ENCODE data around the gene KRT33A.
"Not testable (repeated sequence)": the region's sequence is repeated elsewhere in the genome, so short reads cannot be mapped to it uniquely, and the experiment has no call there.

Gene KRT33A

DNA sequence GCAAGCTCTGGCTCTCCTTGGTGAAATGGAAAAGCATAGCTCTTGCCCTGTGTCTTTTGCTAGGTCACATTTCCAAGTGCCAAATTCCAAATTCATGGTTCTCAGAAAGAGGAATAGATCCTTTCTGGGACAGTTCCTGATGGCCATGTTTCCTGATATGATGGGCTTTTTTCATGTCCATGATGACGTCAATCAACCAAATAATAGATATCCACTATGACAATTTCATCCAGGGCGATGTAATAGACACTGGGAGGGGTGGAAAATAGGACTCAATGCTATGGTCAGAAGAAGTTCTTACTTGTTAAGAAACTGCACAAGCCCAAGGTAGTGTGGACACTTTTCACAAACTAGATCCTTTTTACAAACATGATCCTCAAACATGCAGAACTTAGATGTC is 549 bp upstream of the KRT33A start:
- H3K36me3 ChIP-seq (ENCODE audit: insufficient read depth, low read length), result no peaks in the 10 kb centered on the region
- DNase-seq (no peak), ATAC-seq (ENCODE audit: insufficient read depth, low read depth) (no peak)
- H3K9ac ChIP-seq (ENCODE audit: low read depth, low read length), result no peak overlapping the region
- no peak overlapping the region for H2AFZ ChIP-seq (ENCODE audit: low read depth, low read length)
- no peaks in the 10 kb centered on the region for H3K79me2 ChIP-seq (ENCODE audit: insufficient read depth, low read length)
- H3K4me2 ChIP-seq (ENCODE audit: insufficient read depth, low read length), result no peak overlapping the region
- H3K4me1 ChIP-seq (ENCODE audit: insufficient read depth, low read length), result no peaks in the 10 kb centered on the region
- H3K27me3 ChIP-seq (ENCODE audit: insufficient read depth, low read length, poor library complexity), result no peaks in the 10 kb centered on the region
- no peak for TF ChIP-seq EZH2 (IDR thresholded peaks at IDR 0.05; ENCODE audit: borderline replicate concordance, low read depth, low read length, severe bottlenecking)
- no peak for TF ChIP-seq CTCF (IDR thresholded peaks at IDR 0.05; ENCODE audit: borderline replicate concordance, extremely low read depth, low read length, poor library complexity, severe bottlenecking)
- H4K20me1 ChIP-seq (ENCODE audit: insufficient read depth, low read length), result no peaks in the 10 kb centered on the region
- no peak overlapping the region for H3K4me3 ChIP-seq (ENCODE audit: low read depth in 1 of 2, low read length in 2 of 2)
- no peak overlapping the region for H3K27ac ChIP-seq (ENCODE audit: low read length)
- H3K9me3 ChIP-seq (ENCODE audit: insufficient read depth, low read length, severe bottlenecking), result no peaks in the 10 kb centered on the region

- Histone ChIP-seq H3K4me3 (ENCODE audit: low read depth in 1 of 2, low read length in 2 of 2) (no peak overlapping the region), H3K9ac (ENCODE audit: low read depth, low read length) (no peak overlapping the region), H3K27ac (ENCODE audit: low read length) (no peak overlapping the region), H2AFZ (ENCODE audit: low read depth, low read length) (no peak overlapping the region), H3K4me2 (ENCODE audit: insufficient read depth, low read length) (no peak overlapping the region), H4K20me1 (ENCODE audit: insufficient read depth, low read length) (no peaks in the 10 kb centered on the region), H3K4me1 (ENCODE audit: insufficient read depth, low read length) (no peaks in the 10 kb centered on the region), H3K9me3 (ENCODE audit: insufficient read depth, low read length, severe bottlenecking) (no peaks in the 10 kb centered on the region), H3K36me3 (ENCODE audit: insufficient read depth, low read length) (no peaks in the 10 kb centered on the region), H3K79me2 (ENCODE audit: insufficient read depth, low read length) (no peaks in the 10 kb centered on the region), H3K27me3 (ENCODE audit: insufficient read depth, low read length, poor library complexity) (no peaks in the 10 kb centered on the region)
- no peak for TF ChIP-seq CTCF (IDR thresholded peaks at IDR 0.05; ENCODE audit: borderline replicate concordance, extremely low read depth, low read length, poor library complexity, severe bottlenecking)
- no peak for TF ChIP-seq EZH2 (IDR thresholded peaks at IDR 0.05; ENCODE audit: borderline replicate concordance, low read depth, low read length, severe bottlenecking)
- ATAC-seq (ENCODE audit: insufficient read depth, low read depth), result no peak
- DNase-seq, result no peak
These were observed 2.5 kb downstream of the KRT33A start for GRCh38 chr17:41347869-41348760.

DNA sequence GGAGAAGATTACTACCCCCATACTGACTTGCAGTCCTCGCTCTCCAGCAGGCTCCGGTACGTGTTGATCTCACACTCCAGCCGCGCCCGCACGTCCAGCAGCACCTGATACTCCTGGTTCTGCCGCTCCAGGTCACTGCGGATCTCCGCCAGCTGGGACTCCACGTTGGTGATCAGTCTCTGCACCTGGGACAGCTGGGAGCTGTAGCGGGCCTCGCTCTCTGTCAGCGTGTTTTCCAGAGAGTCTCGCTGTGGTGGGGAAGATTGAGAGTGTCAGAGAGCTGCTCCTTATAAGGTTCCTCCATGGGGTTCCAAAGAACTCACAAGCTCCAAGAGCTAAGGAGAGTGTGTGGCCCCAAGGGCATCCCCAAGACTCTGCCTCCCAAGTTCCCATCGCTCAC is 4.2 kb downstream of the KRT33A start:
- H3K27me3 ChIP-seq (ENCODE audit: insufficient read depth, low read length, poor library complexity); H3K9me3 ChIP-seq (ENCODE audit: insufficient read depth, low read length, severe bottlenecking); H3K27ac ChIP-seq (ENCODE audit: low read length); H2AFZ ChIP-seq (ENCODE audit: low read depth, low read length); H3K9ac ChIP-seq (ENCODE audit: low read depth, low read length); ATAC-seq (ENCODE audit: insufficient read depth, low read depth); H3K36me3 ChIP-seq (ENCODE audit: insufficient read depth, low read length); H3K4me3 ChIP-seq (ENCODE audit: low read depth in 1 of 2, low read length in 2 of 2); H3K4me1 ChIP-seq (ENCODE audit: insufficient read depth, low read length); H4K20me1 ChIP-seq (ENCODE audit: insufficient read depth, low read length); DNase-seq; H3K79me2 ChIP-seq (ENCODE audit: insufficient read depth, low read length); H3K4me2 ChIP-seq (ENCODE audit: insufficient read depth, low read length): not testable (repeated sequence)

- no peak overlapping the region for H2AFZ ChIP-seq (ENCODE audit: low read depth, low read length)
- H3K4me2 ChIP-seq (ENCODE audit: insufficient read depth, low read length), result no peak overlapping the region
- no peak overlapping the region for H3K9ac ChIP-seq (ENCODE audit: low read depth, low read length)
- no peaks in the 10 kb centered on the region for H3K79me2 ChIP-seq (ENCODE audit: insufficient read depth, low read length)
- H3K27me3 ChIP-seq (ENCODE audit: insufficient read depth, low read length, poor library complexity), result no peaks in the 10 kb centered on the region
- no peaks in the 10 kb centered on the region for H3K4me1 ChIP-seq (ENCODE audit: insufficient read depth, low read length)
- H3K4me3 ChIP-seq (ENCODE audit: low read depth in 1 of 2, low read length in 2 of 2), result no peak overlapping the region
- TF ChIP-seq EZH2 (IDR thresholded peaks at IDR 0.05; ENCODE audit: borderline replicate concordance, low read depth, low read length, severe bottlenecking) (no peak), CTCF (IDR thresholded peaks at IDR 0.05; ENCODE audit: borderline replicate concordance, extremely low read depth, low read length, poor library complexity, severe bottlenecking) (no peak)
- no peaks in the 10 kb centered on the region for H3K36me3 ChIP-seq (ENCODE audit: insufficient read depth, low read length)
- H4K20me1 ChIP-seq (ENCODE audit: insufficient read depth, low read length), result no peaks in the 10 kb centered on the region
- ATAC-seq (ENCODE audit: insufficient read depth, low read depth) (no peak), DNase-seq (no peak)
- no peaks in the 10 kb centered on the region for H3K9me3 ChIP-seq (ENCODE audit: insufficient read depth, low read length, severe bottlenecking)
- H3K27ac ChIP-seq (ENCODE audit: low read length), result no peak overlapping the region
These were observed 4.6 kb downstream of the KRT33A start for GRCh38 chr17:41345992-41346391.

Data from DND-41 (cell line).